EL (cell line): Measurements from ENCODE around the gene FAM221B.

Experiments used
- DNase-seq: peaks from one replicate; pipeline ENCODE4 v3.0.0-alpha.2; 2016

FAM221B gene

GRCh38 chr9:35814841-35815543 is 13.5 kb downstream of the FAM221B start, which contains the start of gene HINT2:
HINT2 (minus strand) TSS chr9:35815042; CDS start chr9:35814979, 63 bp downstream.
- DNase-seq: peak; percentile 99

GRCh38 chr9:35814106-35814840 is 14.3 kb downstream of the FAM221B start:
- DNase-seq: peak; percentile 71

GRCh38 chr9:35813434-35814105 is 15.0 kb downstream of the FAM221B start:
- DNase-seq: peak; percentile 50

- peak; percentile 97 for DNase-seq
Observed at GRCh38 chr9:35812025-35812602, 16.4 kb downstream of the FAM221B start, which contains the start of gene SPAG8. SPAG8 (minus strand) TSS chr9:35812262; CDS start chr9:35812147, 115 bp downstream.

GRCh38 chr9:35811381-35812024 is 17.0 kb downstream of the FAM221B start:
- DNase-seq: peak; percentile 30

- no peak for DNase-seq
Observed at GRCh38 chr9:35810122-35810521, 18.4 kb downstream of the FAM221B start.

- no peak for DNase-seq
Observed at GRCh38 chr9:35808433-35808832, 20.1 kb downstream of the FAM221B start.

GRCh38 chr9:35806101-35806500 is 22.4 kb downstream of the FAM221B start:
- no peak for DNase-seq

GRCh38 chr9:35801328-35802128 is 27.0 kb downstream of the FAM221B start:
- no peak for DNase-seq

- DNase-seq: no peak
Observed at GRCh38 chr9:35800530-35800929, 28.0 kb downstream of the FAM221B start.

GRCh38 chr9:35798658-35799374 is 29.7 kb downstream of the FAM221B start:
- DNase-seq: peak; percentile 77

- no peak for DNase-seq
Observed at GRCh38 chr9:35797311-35798109, 31.0 kb downstream of the FAM221B start.

- no peak for DNase-seq
Observed at GRCh38 chr9:35795695-35796094, 32.8 kb downstream of the FAM221B start.

- no peak for DNase-seq
Observed at GRCh38 chr9:35793461-35793860, 35.1 kb downstream of the FAM221B start.

- no peak for DNase-seq
Observed at GRCh38 chr9:35792826-35793225, 35.7 kb downstream of the FAM221B start.

- DNase-seq: no peak
Observed at GRCh38 chr9:35792024-35792813, 36.3 kb downstream of the FAM221B start.

- DNase-seq: peak; percentile 49
Observed at GRCh38 chr9:35791297-35791921, 37.1 kb downstream of the FAM221B start, which contains the start of gene NPR2. NPR2 (plus strand) TSS chr9:35791591; CDS start chr9:35792409, 818 bp downstream.
